ENCODE data around the gene TCEA3.

DNA sequence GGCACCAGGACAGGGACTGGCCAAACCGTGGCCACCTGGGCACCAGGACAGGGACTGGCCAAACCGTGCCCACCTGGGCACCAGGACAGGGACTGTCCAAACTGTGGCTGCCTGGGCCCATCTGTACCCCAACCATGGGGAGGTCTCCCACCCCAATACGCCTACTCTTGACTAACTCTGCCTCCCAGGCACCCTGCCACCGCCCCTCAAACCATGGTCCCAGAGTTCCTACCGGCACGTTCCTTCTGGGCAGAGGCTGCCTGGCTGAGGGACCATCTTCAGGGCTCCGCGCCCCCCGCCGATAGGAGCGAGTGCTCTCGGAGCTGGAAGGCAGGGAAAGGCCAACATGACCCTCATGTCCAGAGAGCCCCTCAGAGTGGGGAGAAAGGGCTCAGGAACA lies 6.3 kb upstream of the TCEA3 start:
- TF ChIP-seq, protein P1, sequence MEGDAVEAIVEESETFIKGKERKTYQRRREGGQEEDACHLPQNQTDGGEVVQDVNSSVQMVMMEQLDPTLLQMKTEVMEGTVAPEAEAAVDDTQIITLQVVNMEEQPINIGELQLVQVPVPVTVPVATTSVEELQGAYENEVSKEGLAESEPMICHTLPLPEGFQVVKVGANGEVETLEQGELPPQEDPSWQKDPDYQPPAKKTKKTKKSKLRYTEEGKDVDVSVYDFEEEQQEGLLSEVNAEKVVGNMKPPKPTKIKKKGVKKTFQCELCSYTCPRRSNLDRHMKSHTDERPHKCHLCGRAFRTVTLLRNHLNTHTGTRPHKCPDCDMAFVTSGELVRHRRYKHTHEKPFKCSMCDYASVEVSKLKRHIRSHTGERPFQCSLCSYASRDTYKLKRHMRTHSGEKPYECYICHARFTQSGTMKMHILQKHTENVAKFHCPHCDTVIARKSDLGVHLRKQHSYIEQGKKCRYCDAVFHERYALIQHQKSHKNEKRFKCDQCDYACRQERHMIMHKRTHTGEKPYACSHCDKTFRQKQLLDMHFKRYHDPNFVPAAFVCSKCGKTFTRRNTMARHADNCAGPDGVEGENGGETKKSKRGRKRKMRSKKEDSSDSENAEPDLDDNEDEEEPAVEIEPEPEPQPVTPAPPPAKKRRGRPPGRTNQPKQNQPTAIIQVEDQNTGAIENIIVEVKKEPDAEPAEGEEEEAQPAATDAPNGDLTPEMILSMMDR (optimal IDR thresholded peaks at IDR 0.05 in 1 of 3, IDR thresholded peaks at IDR 0.05 in 1 of 3, conservative IDR thresholded peaks at IDR 0.05 in 1 of 3; ENCODE audit: extremely low read depth in 1 of 3, insufficient read depth in 2 of 3, low read length in 3 of 3), result no peak
- no peak for TF ChIP-seq EZH2 (IDR thresholded peaks at IDR 0.05; ENCODE audit: low read length)

Data from keratinocyte (primary cell).